ENCODE measurements around the gene GCK. TPM values are rescaled to one million over a fixed set of nuclear protein-coding genes. Genes with fewer than 3 reads are reported as not detected.

GCK gene
- total RNA-seq, 4 donors from 2014 or later, result 0.16 to 0.96 TPM; not detected in 2

- peaks cover 22% of the 10 kb centered on the region for H3K27me3 ChIP-seq
- H3K27ac ChIP-seq, result no peak overlapping the region
- no peaks in the 10 kb centered on the region for H3K4me1 ChIP-seq
- no peak for DNase-seq
- H3K36me3 ChIP-seq, result no peaks in the 10 kb centered on the region
- in situ Hi-C loops (cut with MboI; ENCODE audit: low pct_ligation_motif_present in 1 of 4, low pct_unique_long_range_greater_than_20kb in 1 of 4, low sequenced_read_pairs in 3 of 4), result loop anchor here in 3 of 4 donors (25.0 kb wide), 2 partner anchors 262 to 337 kb away; partner anchors contain the start of genes NUDCD3 (in 2 of the 3) and DDX56 (in 1 of the 3)
- H3K4me3 ChIP-seq, result no peak overlapping the region
- H3K9me3 ChIP-seq, result no peaks in the 10 kb centered on the region
- intact Hi-C loops (cut with DNase I; ENCODE audit: low total_unique reads), result no loop called here
- TF ChIP-seq, protein P1, sequence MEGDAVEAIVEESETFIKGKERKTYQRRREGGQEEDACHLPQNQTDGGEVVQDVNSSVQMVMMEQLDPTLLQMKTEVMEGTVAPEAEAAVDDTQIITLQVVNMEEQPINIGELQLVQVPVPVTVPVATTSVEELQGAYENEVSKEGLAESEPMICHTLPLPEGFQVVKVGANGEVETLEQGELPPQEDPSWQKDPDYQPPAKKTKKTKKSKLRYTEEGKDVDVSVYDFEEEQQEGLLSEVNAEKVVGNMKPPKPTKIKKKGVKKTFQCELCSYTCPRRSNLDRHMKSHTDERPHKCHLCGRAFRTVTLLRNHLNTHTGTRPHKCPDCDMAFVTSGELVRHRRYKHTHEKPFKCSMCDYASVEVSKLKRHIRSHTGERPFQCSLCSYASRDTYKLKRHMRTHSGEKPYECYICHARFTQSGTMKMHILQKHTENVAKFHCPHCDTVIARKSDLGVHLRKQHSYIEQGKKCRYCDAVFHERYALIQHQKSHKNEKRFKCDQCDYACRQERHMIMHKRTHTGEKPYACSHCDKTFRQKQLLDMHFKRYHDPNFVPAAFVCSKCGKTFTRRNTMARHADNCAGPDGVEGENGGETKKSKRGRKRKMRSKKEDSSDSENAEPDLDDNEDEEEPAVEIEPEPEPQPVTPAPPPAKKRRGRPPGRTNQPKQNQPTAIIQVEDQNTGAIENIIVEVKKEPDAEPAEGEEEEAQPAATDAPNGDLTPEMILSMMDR (IDR thresholded peaks at IDR 0.05), result no peak
- 67% methylated on average over 10 of the region's 10 CpGs; no CpG with 5 or more reads in 1 of the 2 donors for whole genome bisulfite sequencing, 2 donors (ENCODE audit: low coverage in 1 of 2)
Measured at GRCh38 chr7:44224974-44225565, 35.8 kb upstream of the GCK start.

- 50 to 58% methylated on average over 1 to 16 of the region's 18 CpGs for WGBS, 2 donors (ENCODE audit: low coverage in 1 of 2)
- H3K27me3 ChIP-seq, result peaks cover 22% of the 10 kb centered on the region
- in situ Hi-C loops (cut with MboI; ENCODE audit: low pct_ligation_motif_present in 1 of 4, low pct_unique_long_range_greater_than_20kb in 1 of 4, low sequenced_read_pairs in 3 of 4), result no loop called here
- no peak overlapping the region for H3K4me3 ChIP-seq
- no peaks in the 10 kb centered on the region for H3K36me3 ChIP-seq
- TF ChIP-seq POLR2A (IDR thresholded peaks at IDR 0.05), result no peak
- TF ChIP-seq, protein P1 (IDR thresholded peaks at IDR 0.05), result no peak
- TF ChIP-seq POLR2AphosphoS5 (IDR thresholded peaks at IDR 0.05), result no peak
- TF ChIP-seq EP300 (IDR thresholded peaks at IDR 0.05; ENCODE audit: low read depth), result no peak
- intact Hi-C loops (cut with DNase I; ENCODE audit: low total_unique reads), result no loop called here
- H3K9me3 ChIP-seq, result no peaks in the 10 kb centered on the region
- no peak overlapping the region for H3K27ac ChIP-seq
- no peaks in the 10 kb centered on the region for H3K4me1 ChIP-seq
- DNase-seq, result no peak
Measured at GRCh38 chr7:44224080-44224973, 35.1 kb upstream of the GCK start.

GRCh38 chr7:44223362-44224079 is 34.3 kb upstream of the GCK start:
- DNase-seq, result no peak
- H3K4me3 ChIP-seq, result no peak overlapping the region
- 50 to 60% methylated on average over 1 to 5 of the region's 5 CpGs for WGBS, 2 donors (ENCODE audit: low coverage in 1 of 2)
- in situ Hi-C loops (cut with MboI; ENCODE audit: low pct_ligation_motif_present in 1 of 4, low pct_unique_long_range_greater_than_20kb in 1 of 4, low sequenced_read_pairs in 3 of 4) (no loop called here), intact Hi-C loops (cut with DNase I; ENCODE audit: low total_unique reads) (no loop called here)
- H3K9me3 ChIP-seq, result no peaks in the 10 kb centered on the region
- TF ChIP-seq EP300 (IDR thresholded peaks at IDR 0.05; ENCODE audit: low read depth) (no peak), POLR2AphosphoS5 (IDR thresholded peaks at IDR 0.05) (no peak), POLR2A (IDR thresholded peaks at IDR 0.05) (no peak)
- TF ChIP-seq, protein P1 (IDR thresholded peaks at IDR 0.05), result no peak
- H3K27me3 ChIP-seq, result peaks cover 22% of the 10 kb centered on the region
- H3K27ac ChIP-seq, result no peak overlapping the region
- no peaks in the 10 kb centered on the region for H3K4me1 ChIP-seq
- no peaks in the 10 kb centered on the region for H3K36me3 ChIP-seq

DNA sequence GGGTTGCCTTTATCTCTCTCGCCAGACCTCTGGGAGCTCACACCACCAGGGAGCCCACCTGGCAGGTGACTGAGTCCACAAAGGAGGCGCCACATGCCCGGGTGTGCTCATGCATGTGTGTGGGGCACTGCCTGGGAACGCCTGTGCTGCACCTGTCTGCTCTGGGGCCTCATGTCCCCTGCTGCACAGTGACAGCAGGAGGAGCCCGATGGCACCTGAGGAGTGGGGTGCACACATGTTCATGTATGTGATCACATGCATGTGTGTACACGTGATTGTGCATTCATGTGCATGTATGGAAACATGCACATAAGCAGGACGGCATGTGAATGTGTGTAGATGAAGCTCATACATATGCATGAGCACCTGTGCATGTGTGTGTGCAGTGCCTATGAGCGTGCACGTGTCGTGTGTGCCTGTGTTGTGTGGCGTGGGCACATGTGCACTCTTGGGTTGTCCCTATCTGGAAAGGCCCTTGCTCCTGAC is 33.6 kb upstream of the GCK start:
- H3K36me3 ChIP-seq, result no peaks in the 10 kb centered on the region
- no peaks in the 10 kb centered on the region for H3K9me3 ChIP-seq
- no peak overlapping the region for H3K27ac ChIP-seq
- no peak overlapping the region for H3K4me3 ChIP-seq
- peaks cover 22% of the 10 kb centered on the region for H3K27me3 ChIP-seq
- in situ Hi-C loops (cut with MboI; ENCODE audit: low pct_ligation_motif_present in 1 of 4, low pct_unique_long_range_greater_than_20kb in 1 of 4, low sequenced_read_pairs in 3 of 4), result no loop called here
- TF ChIP-seq POLR2AphosphoS5 (IDR thresholded peaks at IDR 0.05) (no peak), POLR2A (IDR thresholded peaks at IDR 0.05) (no peak), EP300 (IDR thresholded peaks at IDR 0.05; ENCODE audit: low read depth) (no peak)
- TF ChIP-seq, protein P1 (IDR thresholded peaks at IDR 0.05), result no peak
- WGBS, 2 donors (ENCODE audit: low coverage in 1 of 2), result 77% methylated on average over 11 of the region's 11 CpGs; no CpG with 5 or more reads in 1 of the 2 donors
- no peak for DNase-seq
- intact Hi-C loops (cut with DNase I; ENCODE audit: low total_unique reads), result no loop called here
- H3K4me1 ChIP-seq, result no peaks in the 10 kb centered on the region
